ENCODE data around the gene ZNF524. TPM values are rescaled to one million over a fixed set of nuclear protein-coding genes. Genes with fewer than 3 reads are reported as not detected.

ZNF524 gene
- total RNA-seq, 2 experiments from 2014 or later = 9.2 to 21.6 TPM

DNA sequence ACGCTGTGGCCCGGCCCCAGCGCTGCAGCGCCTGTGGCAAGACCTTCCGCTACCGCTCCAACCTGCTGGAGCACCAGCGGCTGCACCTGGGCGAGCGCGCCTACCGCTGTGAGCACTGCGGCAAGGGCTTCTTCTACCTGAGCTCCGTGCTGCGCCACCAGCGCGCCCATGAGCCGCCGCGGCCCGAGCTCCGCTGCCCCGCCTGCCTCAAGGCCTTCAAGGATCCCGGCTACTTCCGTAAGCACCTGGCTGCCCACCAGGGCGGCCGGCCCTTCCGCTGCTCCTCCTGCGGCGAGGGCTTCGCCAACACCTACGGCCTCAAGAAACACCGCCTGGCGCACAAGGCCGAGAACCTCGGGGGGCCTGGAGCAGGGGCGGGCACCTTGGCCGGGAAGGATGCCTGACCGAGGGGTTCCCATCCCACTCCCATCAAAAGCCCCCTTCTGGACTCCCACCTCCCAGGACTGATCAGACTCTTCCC, 16.3 kb downstream of the ZNF524 start:
- TF ChIP-seq, protein P1, sequence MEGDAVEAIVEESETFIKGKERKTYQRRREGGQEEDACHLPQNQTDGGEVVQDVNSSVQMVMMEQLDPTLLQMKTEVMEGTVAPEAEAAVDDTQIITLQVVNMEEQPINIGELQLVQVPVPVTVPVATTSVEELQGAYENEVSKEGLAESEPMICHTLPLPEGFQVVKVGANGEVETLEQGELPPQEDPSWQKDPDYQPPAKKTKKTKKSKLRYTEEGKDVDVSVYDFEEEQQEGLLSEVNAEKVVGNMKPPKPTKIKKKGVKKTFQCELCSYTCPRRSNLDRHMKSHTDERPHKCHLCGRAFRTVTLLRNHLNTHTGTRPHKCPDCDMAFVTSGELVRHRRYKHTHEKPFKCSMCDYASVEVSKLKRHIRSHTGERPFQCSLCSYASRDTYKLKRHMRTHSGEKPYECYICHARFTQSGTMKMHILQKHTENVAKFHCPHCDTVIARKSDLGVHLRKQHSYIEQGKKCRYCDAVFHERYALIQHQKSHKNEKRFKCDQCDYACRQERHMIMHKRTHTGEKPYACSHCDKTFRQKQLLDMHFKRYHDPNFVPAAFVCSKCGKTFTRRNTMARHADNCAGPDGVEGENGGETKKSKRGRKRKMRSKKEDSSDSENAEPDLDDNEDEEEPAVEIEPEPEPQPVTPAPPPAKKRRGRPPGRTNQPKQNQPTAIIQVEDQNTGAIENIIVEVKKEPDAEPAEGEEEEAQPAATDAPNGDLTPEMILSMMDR (conservative IDR thresholded peaks at IDR 0.05; ENCODE audit: low read length) = no peak
- no peak for TF ChIP-seq EZH2phosphoT487 (IDR thresholded peaks at IDR 0.05; ENCODE audit: borderline replicate concordance, low read depth, low read length)
- POLR2A ChIA-PET = no interaction called here
- no peak overlapping the region for H2AFZ ChIP-seq (ENCODE audit: low read length)
- no peak overlapping the region for H3K27ac ChIP-seq (ENCODE audit: low read depth, low read length, poor library complexity, severe bottlenecking)
- H3K79me2 ChIP-seq (ENCODE audit: insufficient read depth, low read depth, low read length) = no peaks in the 10 kb centered on the region
- CTCF ChIA-PET (ENCODE audit: unreplicated experiment) = no interaction called here
- no peaks in the 10 kb centered on the region for H3K9me3 ChIP-seq (ENCODE audit: low read length)
- DNase-seq (ENCODE audit: low spot score) = no peak
- no TSS peak for BruUV-seq (replicated peaks)
- intact Hi-C loops (cut with micrococcal nuclease; ENCODE audit: unreplicated experiment) = no loop called here
- H4K20me1 ChIP-seq (ENCODE audit: insufficient read depth, low read length) = no peaks in the 10 kb centered on the region
- H3K9me2 ChIP-seq (ENCODE audit: insufficient read depth, low read length) = no peaks in the 10 kb centered on the region
- no peak overlapping the region for H3K4me3 ChIP-seq (ENCODE audit: low read depth, low read length, poor library complexity, severe bottlenecking)
- H3K36me3 ChIP-seq (ENCODE audit: insufficient read depth, low read length) = peaks cover 40% of the 10 kb centered on the region
- H3K4me1 ChIP-seq (ENCODE audit: insufficient read depth, low read length, poor library complexity, severe bottlenecking) = no peaks in the 10 kb centered on the region
- H3K4me2 ChIP-seq (ENCODE audit: low read length) = no peak overlapping the region

DNA sequence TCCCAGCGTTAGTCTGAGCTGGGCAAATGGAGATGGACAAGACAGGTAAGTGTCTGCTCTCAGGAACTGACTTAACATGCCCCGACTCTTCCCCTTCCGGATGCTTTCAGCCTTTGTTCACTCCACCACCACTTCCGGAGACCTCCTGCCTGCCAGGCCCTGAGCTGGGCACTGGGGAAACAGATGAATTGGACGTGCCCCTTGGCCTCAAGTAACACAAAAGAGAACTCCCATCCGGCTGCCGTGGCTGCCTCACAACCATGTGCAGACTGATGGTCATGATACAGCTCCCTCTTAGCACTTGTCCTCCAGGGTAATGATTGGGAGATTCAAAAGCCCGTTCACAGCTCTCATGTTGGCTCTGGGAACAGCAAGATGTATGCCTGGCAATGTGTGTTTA, 17.3 kb downstream of the ZNF524 start:
- intact Hi-C loops (cut with micrococcal nuclease; ENCODE audit: unreplicated experiment) = no loop called here
- TF ChIP-seq, protein P1 (conservative IDR thresholded peaks at IDR 0.05; ENCODE audit: low read length) = no peak
- no peak for TF ChIP-seq EZH2phosphoT487 (IDR thresholded peaks at IDR 0.05; ENCODE audit: borderline replicate concordance, low read depth, low read length)
- no peak for DNase-seq (ENCODE audit: low spot score)
- H4K20me1 ChIP-seq (ENCODE audit: insufficient read depth, low read length) = no peaks in the 10 kb centered on the region
- no peaks in the 10 kb centered on the region for H3K9me2 ChIP-seq (ENCODE audit: insufficient read depth, low read length)
- H3K9me3 ChIP-seq (ENCODE audit: low read length) = no peaks in the 10 kb centered on the region
- H2AFZ ChIP-seq (ENCODE audit: low read length) = no peak overlapping the region
- H3K4me3 ChIP-seq (ENCODE audit: low read depth, low read length, poor library complexity, severe bottlenecking) = no peak overlapping the region
- peaks cover 40% of the 10 kb centered on the region for H3K36me3 ChIP-seq (ENCODE audit: insufficient read depth, low read length)
- no TSS peak for BruUV-seq (replicated peaks)
- H3K4me2 ChIP-seq (ENCODE audit: low read length) = no peak overlapping the region
- H3K27ac ChIP-seq (ENCODE audit: low read depth, low read length, poor library complexity, severe bottlenecking) = no peak overlapping the region
- CTCF ChIA-PET (ENCODE audit: unreplicated experiment) = no interaction called here
- POLR2A ChIA-PET = no interaction called here
- no peaks in the 10 kb centered on the region for H3K79me2 ChIP-seq (ENCODE audit: insufficient read depth, low read depth, low read length)
- H3K4me1 ChIP-seq (ENCODE audit: insufficient read depth, low read length, poor library complexity, severe bottlenecking) = no peaks in the 10 kb centered on the region

DNA sequence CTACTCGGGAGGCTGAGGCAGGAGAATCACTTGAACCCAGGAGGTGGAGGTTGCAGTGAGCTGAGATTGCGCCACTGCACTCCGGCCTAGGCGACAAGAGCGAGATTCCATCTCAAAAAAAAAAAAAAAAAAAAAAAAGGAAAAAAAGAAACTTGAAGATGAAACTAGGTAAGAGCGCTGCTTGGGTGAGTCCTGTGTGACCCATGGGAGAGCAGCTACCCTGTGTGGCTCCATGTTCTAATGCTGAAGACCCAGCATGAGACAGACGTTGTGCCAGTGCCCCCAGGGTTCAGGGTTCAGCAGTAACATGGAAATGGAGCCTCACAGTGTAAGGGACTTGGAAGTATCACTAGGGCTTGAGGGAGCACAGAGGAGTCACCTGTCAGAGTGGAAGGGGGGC, 18.3 kb downstream of the ZNF524 start:
- no peaks in the 10 kb centered on the region for H3K9me3 ChIP-seq (ENCODE audit: low read length)
- H2AFZ ChIP-seq (ENCODE audit: low read length) = no peak overlapping the region
- peaks cover under 1% of the 10 kb centered on the region for H3K4me1 ChIP-seq (ENCODE audit: insufficient read depth, low read length, poor library complexity, severe bottlenecking)
- intact Hi-C loops (cut with micrococcal nuclease; ENCODE audit: unreplicated experiment) = no loop called here
- no peak overlapping the region for H3K27ac ChIP-seq (ENCODE audit: low read depth, low read length, poor library complexity, severe bottlenecking)
- ChIA-PET CTCF (ENCODE audit: unreplicated experiment) (no interaction called here), POLR2A (no interaction called here)
- no TSS peak for BruUV-seq (replicated peaks)
- DNase-seq (ENCODE audit: low spot score) = no peak
- TF ChIP-seq, protein P1 (conservative IDR thresholded peaks at IDR 0.05; ENCODE audit: low read length) = no peak
- no peak for TF ChIP-seq EZH2phosphoT487 (IDR thresholded peaks at IDR 0.05; ENCODE audit: borderline replicate concordance, low read depth, low read length)
- H3K79me2 ChIP-seq (ENCODE audit: insufficient read depth, low read depth, low read length) = no peaks in the 10 kb centered on the region
- peaks cover 40% of the 10 kb centered on the region for H3K36me3 ChIP-seq (ENCODE audit: insufficient read depth, low read length)
- H3K4me3 ChIP-seq (ENCODE audit: low read depth, low read length, poor library complexity, severe bottlenecking) = no peak overlapping the region
- H3K9me2 ChIP-seq (ENCODE audit: insufficient read depth, low read length) = no peaks in the 10 kb centered on the region
- H4K20me1 ChIP-seq (ENCODE audit: insufficient read depth, low read length) = no peaks in the 10 kb centered on the region
- no peak overlapping the region for H3K4me2 ChIP-seq (ENCODE audit: low read length)

Data from OCI-LY7 (cell line).